ENCODE data around the gene TYRP1.
"Not testable (repeated sequence)": the region's sequence is repeated elsewhere in the genome, so short reads cannot be mapped to it uniquely, and the experiment has no call there.

Gene TYRP1

GRCh38 chr9:12693141-12693540, at the start of gene TYRP1:
Gene TYRP1, plus strand, starts transcription at chr9:12693385. Its CDS starts 612 bp downstream, at chr9:12693997.
- DNase-seq, result no peak

GRCh38 chr9:12643686-12644085, 49.5 kb upstream of the TYRP1 start:
- DNase-seq, result no peak

GRCh38 chr9:12648925-12649324, 44.3 kb upstream of the TYRP1 start:
- DNase-seq, result no peak

GRCh38 chr9:12651125-12651524, 42.1 kb upstream of the TYRP1 start:
- no peak for DNase-seq

- DNase-seq, result no peak
Measured at GRCh38 chr9:12652973-12653372, 40.2 kb upstream of the TYRP1 start.

GRCh38 chr9:12656803-12657202, 36.4 kb upstream of the TYRP1 start:
- no peak for DNase-seq

GRCh38 chr9:12657233-12657632, 36.0 kb upstream of the TYRP1 start:
- DNase-seq, result no peak

GRCh38 chr9:12657998-12658397, 35.2 kb upstream of the TYRP1 start:
- no peak for DNase-seq

GRCh38 chr9:12658531-12659209, 34.5 kb upstream of the TYRP1 start:
- no peak for DNase-seq

GRCh38 chr9:12659220-12659619, 34.0 kb upstream of the TYRP1 start:
- DNase-seq, result no peak

GRCh38 chr9:12666813-12667212, 26.4 kb upstream of the TYRP1 start:
- DNase-seq, result no peak

- DNase-seq, result no peak
Measured at GRCh38 chr9:12667892-12668291, 25.3 kb upstream of the TYRP1 start.

GRCh38 chr9:12670006-12670405, 23.2 kb upstream of the TYRP1 start:
- no peak for DNase-seq

GRCh38 chr9:12674961-12675360, 18.2 kb upstream of the TYRP1 start:
- DNase-seq, result no peak

GRCh38 chr9:12677462-12678126, 15.6 kb upstream of the TYRP1 start:
- DNase-seq, result not testable (repeated sequence)

- no peak for DNase-seq
Measured at GRCh38 chr9:12680341-12680740, 12.8 kb upstream of the TYRP1 start.

- DNase-seq, result no peak
Measured at GRCh38 chr9:12680757-12681156, 12.4 kb upstream of the TYRP1 start.

- no peak for DNase-seq
Measured at GRCh38 chr9:12681620-12682019, 11.6 kb upstream of the TYRP1 start.

- no peak for DNase-seq
Measured at GRCh38 chr9:12684974-12685373, 8.2 kb upstream of the TYRP1 start.

GRCh38 chr9:12689233-12689632, 4.0 kb upstream of the TYRP1 start:
- no peak for DNase-seq

GRCh38 chr9:12694013-12694412, 828 bp downstream of the TYRP1 start:
- DNase-seq, result no peak

GRCh38 chr9:12695474-12695873, 2.3 kb downstream of the TYRP1 start:
- DNase-seq, result no peak

GRCh38 chr9:12696931-12697622, 3.9 kb downstream of the TYRP1 start:
- no peak for DNase-seq

- no peak for DNase-seq
Measured at GRCh38 chr9:12697719-12698118, 4.5 kb downstream of the TYRP1 start.
